Brain microvascular endothelial cell (primary cell): ENCODE results near the gene LSAMP.

ENCODE experiments used
- DNase-seq: peaks from one replicate; pipeline ENCODE4 v3.0.0-alpha.2; 2020
- H3K27ac ChIP-seq: fragments of 250-450 bp; sonication (Bioruptor Pico); 2 replicates; pipeline ENCODE4 v1.5.1; 2020; ENCODE audit warnings: mild to moderate bottlenecking, moderate library complexity
- H3K27me3 ChIP-seq: fragments of 250-450 bp; sonication (Bioruptor Pico); replicated peaks from 2 replicates; pipeline ENCODE4 v1.5.1; 2020; ENCODE audit warnings: mild to moderate bottlenecking
- H3K36me3 ChIP-seq: fragments of 250-450 bp; sonication (Bioruptor Pico); replicated peaks from 2 replicates; pipeline ENCODE4 v1.5.1; 2020; ENCODE audit warnings: mild to moderate bottlenecking
- H3K4me3 ChIP-seq: 2 replicates; pipeline ENCODE4 v1.5.1; 2011; ENCODE audit warnings: low read depth, mild to moderate bottlenecking, control low read depth, low read length, moderate library complexity
- CTCF ChIP-seq: IDR thresholded peaks from 2 replicates; pipeline ENCODE4 v1.5.1; 2011; ENCODE audit warnings: low read depth, mild to moderate bottlenecking, moderate library complexity, low read length, control low read depth, inconsistent platforms; ENCODE audit errors: missing control alignments
- in situ Hi-C: cut with HindIII; loops from 2 replicates; pipeline ENCODE4 v1.10.0; 2017; ENCODE audit warnings: low sequenced_read_pairs, low pct_ligation_motif_present

The LSAMP gene

DNA sequence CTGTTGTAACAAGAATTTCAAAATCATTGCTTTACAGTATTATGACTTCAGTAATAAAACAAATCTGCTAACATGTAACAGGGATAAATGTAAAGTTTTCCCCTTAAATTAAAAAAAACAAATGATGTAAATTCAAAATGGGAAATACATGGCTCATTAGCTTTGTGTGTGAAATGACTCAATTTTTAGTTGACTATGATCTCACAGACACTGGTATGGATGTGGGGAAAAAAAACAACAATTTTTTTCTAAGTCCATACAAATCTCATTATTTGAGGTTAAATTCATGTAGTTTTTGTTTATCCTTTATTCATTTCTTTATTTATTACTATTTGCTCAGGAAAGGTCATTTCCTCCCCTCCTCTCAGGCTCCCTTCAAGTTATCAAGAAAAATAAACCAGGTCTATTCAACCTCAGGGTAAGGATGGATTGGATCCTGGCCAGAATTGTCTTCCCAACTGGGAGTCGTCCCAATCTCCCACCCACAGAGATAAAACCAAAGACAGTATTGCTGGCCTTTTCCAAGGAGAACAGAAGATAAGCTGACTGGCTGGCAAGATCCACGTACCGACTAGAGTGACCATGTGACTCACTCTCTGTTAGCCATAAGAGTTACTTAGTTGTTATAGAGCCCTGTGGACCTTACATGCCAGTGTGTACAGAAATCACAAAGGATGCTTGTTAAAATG, 448.7 kb downstream of the LSAMP start:
- in situ Hi-C loops, result no loop called here
- H3K27me3 ChIP-seq, result no peaks in the 10 kb centered on the region
- TF ChIP-seq CTCF, result no peak
- H3K4me3 ChIP-seq, result no peak overlapping the region
- no peak overlapping the region for H3K27ac ChIP-seq
- no peaks in the 10 kb centered on the region for H3K36me3 ChIP-seq
- DNase-seq, result peak; percentile 45

DNA sequence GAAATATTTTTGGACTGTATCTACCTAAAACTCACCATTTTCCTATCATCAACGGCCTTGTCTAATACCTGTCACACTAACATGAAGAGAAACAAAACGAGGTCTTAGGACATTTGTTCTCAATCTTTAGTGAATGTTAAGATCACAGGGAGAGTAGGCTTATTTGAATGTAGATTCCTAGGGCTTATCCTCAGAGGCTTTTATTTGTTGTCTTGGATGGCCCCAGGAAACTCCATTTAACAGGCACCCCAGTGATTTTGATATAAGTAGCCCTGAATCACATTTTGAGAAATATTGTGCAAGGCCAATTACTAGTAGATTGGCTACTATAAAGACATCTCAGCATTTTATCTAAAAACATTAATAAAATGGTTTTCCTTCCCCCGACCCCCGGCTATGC, 454.6 kb downstream of the LSAMP start:
- no peaks in the 10 kb centered on the region for H3K36me3 ChIP-seq
- no peak for DNase-seq
- H3K4me3 ChIP-seq, result no peak overlapping the region
- H3K27ac ChIP-seq, result no peak overlapping the region
- no peak for TF ChIP-seq CTCF
- in situ Hi-C loops, result no loop called here
- H3K27me3 ChIP-seq, result no peaks in the 10 kb centered on the region

DNA sequence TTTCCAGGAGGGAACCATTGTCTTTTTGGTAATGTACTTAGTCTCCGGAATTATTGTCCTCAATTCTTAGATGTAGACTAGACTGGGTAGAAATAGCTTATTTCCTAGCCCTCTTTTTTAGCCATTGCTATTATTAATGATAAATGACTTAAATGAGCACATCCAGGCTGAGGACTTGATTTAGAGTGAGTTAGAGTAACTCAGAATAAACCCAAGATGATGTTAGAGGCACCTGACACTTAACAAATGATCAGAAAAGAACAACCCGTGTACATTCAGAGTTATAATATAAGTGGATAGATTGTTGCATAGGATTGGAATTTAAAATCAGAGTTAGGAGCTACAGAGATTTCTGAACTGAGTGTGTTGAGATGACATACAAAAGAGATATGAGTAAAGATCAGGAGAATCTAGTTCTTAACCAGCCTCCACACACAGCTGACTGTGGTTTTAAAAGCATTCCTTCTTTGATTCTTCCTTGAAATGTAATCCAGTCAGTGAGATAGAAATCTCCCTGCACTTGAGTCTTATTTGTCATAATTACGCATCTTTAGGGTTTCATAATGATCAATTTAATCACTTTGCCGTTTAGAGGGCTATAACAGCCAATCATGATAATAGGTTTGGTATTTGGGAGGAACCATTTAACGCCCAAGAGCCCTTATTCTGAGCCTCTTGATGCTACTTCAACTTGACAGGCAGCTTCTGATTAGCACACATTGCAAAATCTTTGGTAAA, 455.4 kb downstream of the LSAMP start:
- Histone ChIP-seq H3K36me3 (no peaks in the 10 kb centered on the region), H3K27ac (peak overlapping the region; percentile 49), H3K4me3 (no peak overlapping the region), H3K27me3 (no peaks in the 10 kb centered on the region)
- DNase-seq, result peak; percentile 55
- in situ Hi-C loops, result no loop called here
- TF ChIP-seq CTCF, result no peak

GRCh38 chr3:115986555-115987207, 458.6 kb downstream of the LSAMP start:
- in situ Hi-C loops, result no loop called here
- peak; percentile 65 for TF ChIP-seq CTCF
- peak; percentile 48 for DNase-seq
- Histone ChIP-seq H3K36me3 (no peaks in the 10 kb centered on the region), H3K4me3 (no peak overlapping the region), H3K27me3 (no peaks in the 10 kb centered on the region), H3K27ac (no peak overlapping the region)

DNA sequence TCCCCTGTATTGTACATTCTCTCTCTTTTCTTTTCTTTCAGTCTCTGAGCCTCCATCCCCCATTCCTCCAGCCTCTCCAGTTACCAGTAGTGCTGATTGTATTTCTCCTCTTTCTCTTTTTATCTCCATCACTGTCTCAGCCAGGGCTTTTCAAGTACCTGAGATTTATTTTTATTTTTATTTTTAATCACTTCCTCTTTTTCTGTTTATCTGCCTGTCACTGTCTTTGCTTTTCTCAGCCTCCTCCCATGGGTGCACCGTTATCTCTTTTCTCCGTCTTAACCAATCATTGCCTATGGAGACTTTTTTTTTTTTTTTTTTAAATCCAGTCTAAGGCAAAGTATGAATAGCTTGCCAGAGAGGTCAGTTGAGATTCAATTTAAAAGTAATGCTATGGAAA, 462.7 kb downstream of the LSAMP start:
- H3K27me3 ChIP-seq, result no peaks in the 10 kb centered on the region
- no peak for TF ChIP-seq CTCF
- no peak overlapping the region for H3K27ac ChIP-seq
- no peak for DNase-seq
- H3K36me3 ChIP-seq, result no peaks in the 10 kb centered on the region
- in situ Hi-C loops, result no loop called here
- H3K4me3 ChIP-seq, result no peak overlapping the region
